GM13977 (cell line): Measurements from ENCODE around the gene SUMO3.

Source experiments
- DNase-seq: peaks from one replicate; pipeline ENCODE4 v3.0.0; 2012; ENCODE audit warnings: low spot score
- in situ Hi-C: fragments of 300-500 bp; cut with MboI; formaldehyde crosslinking; loops from one replicate; pipeline ENCODE4 v1.12.0; 2022; ENCODE audit warnings: low sequenced_read_pairs, low pct_unique_long_range_greater_than_20kb, mixed read lengths, inconsistent platforms; ENCODE audit not compliant: unreplicated experiment
- TF ChIP-seq, protein P1 (sequence below): IDR thresholded peaks from 2 replicates; pipeline ENCODE4 v1.5.1; 2012; ENCODE audit warnings: mild to moderate bottlenecking, control low read depth; ENCODE audit not compliant: insufficient read depth; ENCODE audit errors: extremely low read depth, missing control alignments

The SUMO3 gene

DNA sequence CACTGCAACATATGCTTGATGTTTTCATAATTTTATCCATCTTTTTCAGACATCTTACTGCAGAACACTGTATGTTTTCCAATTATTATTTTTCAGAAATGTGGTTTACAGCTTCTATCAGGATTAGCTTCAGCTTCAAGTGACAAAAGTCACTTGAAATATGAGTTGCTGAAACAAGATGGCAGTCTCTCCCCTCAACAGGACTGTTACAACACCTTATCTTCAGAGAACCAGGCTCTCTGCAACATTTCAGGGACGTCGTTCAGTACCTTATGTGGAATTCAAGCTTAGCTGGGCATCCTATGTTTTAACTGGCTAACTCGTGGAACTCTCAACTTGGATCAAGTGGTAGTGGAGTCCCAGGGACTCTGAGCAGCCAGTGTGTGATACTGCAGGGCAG is 14.2 kb downstream of the SUMO3 start:
- in situ Hi-C loops: no loop called here
- TF ChIP-seq, protein P1, sequence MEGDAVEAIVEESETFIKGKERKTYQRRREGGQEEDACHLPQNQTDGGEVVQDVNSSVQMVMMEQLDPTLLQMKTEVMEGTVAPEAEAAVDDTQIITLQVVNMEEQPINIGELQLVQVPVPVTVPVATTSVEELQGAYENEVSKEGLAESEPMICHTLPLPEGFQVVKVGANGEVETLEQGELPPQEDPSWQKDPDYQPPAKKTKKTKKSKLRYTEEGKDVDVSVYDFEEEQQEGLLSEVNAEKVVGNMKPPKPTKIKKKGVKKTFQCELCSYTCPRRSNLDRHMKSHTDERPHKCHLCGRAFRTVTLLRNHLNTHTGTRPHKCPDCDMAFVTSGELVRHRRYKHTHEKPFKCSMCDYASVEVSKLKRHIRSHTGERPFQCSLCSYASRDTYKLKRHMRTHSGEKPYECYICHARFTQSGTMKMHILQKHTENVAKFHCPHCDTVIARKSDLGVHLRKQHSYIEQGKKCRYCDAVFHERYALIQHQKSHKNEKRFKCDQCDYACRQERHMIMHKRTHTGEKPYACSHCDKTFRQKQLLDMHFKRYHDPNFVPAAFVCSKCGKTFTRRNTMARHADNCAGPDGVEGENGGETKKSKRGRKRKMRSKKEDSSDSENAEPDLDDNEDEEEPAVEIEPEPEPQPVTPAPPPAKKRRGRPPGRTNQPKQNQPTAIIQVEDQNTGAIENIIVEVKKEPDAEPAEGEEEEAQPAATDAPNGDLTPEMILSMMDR: no peak
- no peak for DNase-seq

DNA sequence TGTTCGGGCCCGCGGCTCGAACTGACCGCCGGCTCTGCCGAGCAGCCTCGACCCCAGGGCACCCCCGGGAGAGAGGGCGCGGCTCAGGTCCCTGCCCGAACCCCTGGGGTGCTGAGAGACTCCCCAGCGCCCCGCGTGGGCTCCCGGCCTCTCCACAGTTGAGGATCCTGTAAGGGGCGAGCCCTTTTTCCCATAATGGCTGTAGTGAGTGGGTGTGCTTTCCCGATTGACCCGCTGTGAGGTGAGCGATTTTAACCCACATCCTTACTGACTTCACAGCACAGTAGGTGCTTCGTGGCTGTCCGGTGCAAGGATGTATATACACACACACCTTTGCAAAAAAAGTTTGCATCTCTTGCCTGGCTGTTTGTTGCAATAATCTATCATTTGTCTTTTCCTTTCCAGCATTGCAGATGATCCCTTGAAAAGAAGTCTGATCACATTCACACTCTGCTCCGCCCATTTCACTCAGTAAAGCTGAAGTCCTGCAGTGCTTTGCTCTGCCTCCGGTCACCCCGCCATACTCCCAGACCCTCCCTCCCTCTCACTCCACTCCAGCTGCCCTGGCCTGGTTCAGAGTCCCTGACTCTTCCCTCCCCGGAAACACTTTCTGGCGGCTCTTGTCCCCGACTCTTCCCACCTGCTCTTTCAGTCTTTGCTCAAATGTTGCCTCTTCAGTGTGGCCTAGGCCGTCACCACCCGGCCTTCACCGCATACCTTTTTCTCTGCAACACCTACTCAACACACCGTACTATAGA is 15.3 kb downstream of the SUMO3 start:
- no peak for DNase-seq
- TF ChIP-seq, protein P1: no peak

GRCh38 chr21:44801468-44802395 is 16.1 kb downstream of the SUMO3 start, which contains the start of gene UBE2G2:
Gene UBE2G2, minus strand, starts transcription at chr21:44801820. Its CDS starts 72 bp downstream, at chr21:44801748.
- peak; percentile 97 for DNase-seq
- TF ChIP-seq, protein P1: peak; percentile 2
- in situ Hi-C loops: no loop called here

More for the DNA sequence above, 15.3 kb downstream of the SUMO3 start:
- in situ Hi-C loops: no loop called here

DNA sequence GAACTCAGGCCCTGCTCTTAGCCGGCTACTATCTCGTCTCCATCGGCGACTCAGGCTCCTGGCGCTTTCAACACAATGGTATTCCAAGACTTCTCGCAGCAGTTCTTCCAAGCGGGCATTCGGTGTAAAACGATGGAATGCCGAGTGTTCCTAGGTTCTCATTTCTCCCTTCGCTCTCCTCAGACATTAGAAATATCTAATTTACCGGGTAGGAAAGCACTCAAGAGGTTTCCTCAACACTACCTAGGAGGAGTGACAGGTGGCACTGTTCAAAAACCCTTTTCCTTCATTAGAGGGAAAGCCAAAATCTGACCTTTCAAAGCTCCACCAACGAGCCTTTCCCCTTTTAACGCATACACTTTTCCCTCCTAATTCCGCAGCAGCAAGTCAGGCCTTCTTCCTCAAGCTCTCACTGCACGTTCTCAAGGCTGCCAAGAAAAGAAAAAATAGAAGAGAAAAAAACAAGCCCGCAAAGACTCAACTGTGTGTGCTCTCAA is 16.8 kb downstream of the SUMO3 start:
- peak; percentile 78 for DNase-seq
- in situ Hi-C loops: no loop called here
- TF ChIP-seq, protein P1: peak; percentile 42

DNA sequence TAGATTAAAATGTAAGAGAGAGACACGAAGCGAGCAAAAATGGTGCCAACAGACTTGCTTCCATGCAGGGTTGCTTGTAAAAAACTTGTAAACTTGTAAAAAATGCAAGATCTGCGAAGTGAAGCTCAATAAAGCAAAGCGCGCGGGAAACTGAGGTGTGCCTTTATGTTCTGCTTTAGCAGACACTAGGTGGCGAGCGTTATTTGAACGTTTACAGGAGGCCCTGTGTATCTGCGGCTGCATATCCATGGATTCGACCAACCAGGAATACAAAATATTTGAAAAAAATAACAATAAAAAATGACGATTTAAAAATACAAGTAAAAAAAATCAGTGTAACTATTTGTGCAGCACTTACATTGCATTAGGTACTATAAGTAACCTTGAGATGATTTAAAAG is 17.8 kb downstream of the SUMO3 start:
- in situ Hi-C loops: no loop called here
- TF ChIP-seq, protein P1: peak; percentile 40
- no peak for DNase-seq

- TF ChIP-seq, protein P1: no peak
- in situ Hi-C loops: loop anchor here (10.0 to 25.0 kb wide), 3 partner anchors 125 to 462 kb away; partner anchors contain the start of genes CFAP410 and ITGB2
These were observed 18.2 kb downstream of the SUMO3 start for GRCh38 chr21:44799646-44800045.

More at GRCh38 chr21:44799646-44800045, 18.2 kb downstream of the SUMO3 start:
- no peak for DNase-seq
